ENCODE results near the gene MMP24.

- TF ChIP-seq CTCF (IDR thresholded peaks at IDR 0.05) (no peak), POLR2A (IDR thresholded peaks at IDR 0.05) (no peak)
These were observed 968 bp upstream of the MMP24 start for GRCh38 chr20:35225319-35226125.
